Gastrocnemius medialis (tissue), 4 donors: ENCODE results near the gene SCT.

Experiments
- CTCF ChIP-seq, 5 experiments: fragments of 450-650 bp in 3 of 5; fragments of 200-600 bp in 2 of 5; sonication (generic) in 2 of 5; IDR thresholded peaks in 4 of 5; conservative IDR thresholded peaks in 1 of 5; 1 replicate in 4 of 5; 2 replicates in 1 of 5; pipeline ENCODE4 v1.5.1; 2016 to 2019; ENCODE audit warnings: antibody characterized with exemption in 5 of 5, mild to moderate bottlenecking in 3 of 5, moderate library complexity in 3 of 5
- POLR2A ChIP-seq, 2 donors: fragments of 450-650 bp; IDR thresholded peaks; one replicate each; pipeline ENCODE4 v1.6.1; 2017; ENCODE audit warnings: antibody characterized with exemption in 2 of 2, mild to moderate bottlenecking in 2 of 2, moderate library complexity in 2 of 2

GRCh38 chr11:662689-663274 is 35.8 kb upstream of the SCT start:
- no peak for TF ChIP-seq POLR2A (IDR thresholded peaks at IDR 0.05)
- peak; percentile 26 to 81 (median 63) for TF ChIP-seq CTCF (IDR thresholded peaks at IDR 0.05 in 4 of 5, conservative IDR thresholded peaks at IDR 0.05 in 1 of 5)
